Dermis blood vessel endothelial cell (primary cell): ENCODE results near the gene ZFAND4. TPM values are rescaled to one million over a fixed set of nuclear protein-coding genes. Genes with fewer than 3 reads are reported as not detected.
"Not testable (repeated sequence)": the region's sequence is repeated elsewhere in the genome, so short reads cannot be mapped to it uniquely, and the experiment has no call there.

Source experiments
- DNase-seq: peaks from one replicate; pipeline ENCODE4 v3.0.0; 2010
- total RNA-seq: library from RNA; depleted of rRNA; stranded (reverse); fragments of >200 nt; gene quantifications from 2 replicates; pipeline ENCODE4 v1.2.3, GENCODE V29; 2014

ZFAND4 gene
- 6.0 and 9.5 TPM in 2 replicates for total RNA-seq

DNA sequence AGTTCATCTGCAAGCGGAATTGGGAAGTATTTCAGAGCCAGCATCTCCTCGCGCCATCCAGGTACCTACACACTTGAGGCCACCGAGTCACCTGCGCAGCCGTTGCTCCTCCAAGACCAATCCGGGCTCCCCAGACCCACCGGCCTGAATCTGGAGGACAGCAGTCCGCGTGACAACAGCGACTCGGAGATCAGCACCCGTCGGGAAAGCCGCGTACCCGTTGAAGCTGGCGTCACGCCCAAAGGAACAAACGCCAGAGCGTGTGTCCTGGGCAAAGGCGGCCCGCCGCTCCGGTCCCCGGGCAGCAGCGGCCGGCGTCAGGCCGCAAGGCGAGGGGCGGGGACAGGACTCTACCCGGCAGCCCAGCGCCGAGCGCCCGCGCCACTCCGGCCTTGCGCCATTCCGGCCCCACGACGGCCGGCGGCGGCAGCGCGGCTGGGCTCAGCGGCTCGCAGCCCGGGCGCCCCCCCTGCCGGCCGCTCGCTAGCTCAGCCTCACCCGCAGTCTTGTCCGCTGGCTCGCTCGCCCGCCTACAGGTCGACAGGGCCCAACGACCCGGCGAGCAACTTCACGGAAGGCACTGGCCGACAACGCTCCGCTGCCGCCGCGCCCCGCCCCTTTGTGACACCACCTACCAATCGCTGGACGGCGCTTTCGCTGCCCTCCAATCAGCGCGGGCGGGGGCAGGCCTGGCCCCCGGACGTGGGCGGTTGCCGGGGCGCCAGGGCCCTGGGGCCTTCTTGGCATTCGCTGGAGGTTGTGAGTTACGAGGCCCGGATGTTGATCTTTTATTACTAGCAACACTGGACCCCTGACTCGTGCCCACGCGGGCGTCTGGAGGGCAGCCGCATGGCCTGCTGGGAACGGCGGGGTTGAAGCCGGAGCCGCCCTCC, at the start of gene ZFAND4:
Gene ZFAND4 (minus strand): TSS at position 592 of the 893 bp plus-strand sequence. CDS start 9,047 bp downstream, outside the sequence.
- DNase-seq: peak; percentile 98

DNA sequence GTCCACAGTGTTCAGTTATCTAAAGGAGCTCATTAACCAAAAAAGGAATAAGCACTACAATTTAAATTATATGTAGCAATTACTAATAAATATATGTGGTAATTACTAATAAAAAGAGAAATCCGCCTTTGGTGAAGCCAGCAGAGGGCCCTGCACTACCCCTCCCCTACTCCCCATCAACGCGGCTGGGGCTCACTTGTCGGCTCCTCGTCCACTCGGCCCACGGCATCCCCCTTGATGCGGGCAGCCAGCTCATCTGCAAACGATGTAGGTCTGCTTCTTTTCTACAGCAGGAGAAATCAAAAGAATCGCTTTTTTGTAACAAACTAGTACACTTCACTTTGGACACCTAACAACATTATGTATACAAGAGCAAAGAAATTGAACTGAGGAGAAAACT, 48.9 kb upstream of the ZFAND4 start:
- not testable (repeated sequence) for DNase-seq

DNA sequence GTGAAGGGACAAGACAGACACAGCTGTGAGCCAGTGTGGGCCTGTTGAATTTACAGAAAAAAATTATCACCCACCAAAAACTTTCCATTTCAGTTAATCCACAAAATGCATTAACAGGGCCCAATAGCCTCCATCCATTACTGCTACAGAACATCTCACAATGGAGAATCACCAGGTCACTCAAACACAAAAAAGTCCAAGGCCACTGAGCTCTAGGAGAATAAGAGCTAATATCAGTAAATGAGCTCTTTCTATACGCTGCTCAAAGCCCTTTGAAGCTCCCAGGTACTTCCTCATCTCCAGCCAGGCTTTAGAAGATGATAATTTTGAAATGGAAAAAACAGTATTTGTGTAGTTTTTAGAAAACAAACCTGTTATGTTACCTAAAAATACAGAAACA, 45.1 kb upstream of the ZFAND4 start:
- not testable (repeated sequence) for DNase-seq

DNA sequence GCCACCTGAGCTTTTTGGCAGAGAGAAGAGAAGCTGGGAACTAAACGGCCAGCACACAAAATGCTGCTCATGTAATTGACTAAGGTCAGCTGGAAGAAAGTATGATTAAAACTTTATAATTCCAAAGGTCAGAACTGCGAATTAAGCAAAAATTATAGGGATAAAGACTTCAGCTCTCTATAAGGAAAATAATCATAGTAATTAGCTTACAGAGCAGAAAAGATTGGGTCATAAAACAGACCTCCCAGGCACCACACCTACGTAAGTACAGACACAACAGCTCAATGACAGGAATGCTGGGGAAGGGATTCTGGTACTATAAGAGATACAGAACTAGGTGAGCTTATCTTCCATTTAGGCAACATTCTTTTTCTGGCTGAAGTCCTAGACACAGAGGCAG, 44.5 kb upstream of the ZFAND4 start:
- not testable (repeated sequence) for DNase-seq

DNA sequence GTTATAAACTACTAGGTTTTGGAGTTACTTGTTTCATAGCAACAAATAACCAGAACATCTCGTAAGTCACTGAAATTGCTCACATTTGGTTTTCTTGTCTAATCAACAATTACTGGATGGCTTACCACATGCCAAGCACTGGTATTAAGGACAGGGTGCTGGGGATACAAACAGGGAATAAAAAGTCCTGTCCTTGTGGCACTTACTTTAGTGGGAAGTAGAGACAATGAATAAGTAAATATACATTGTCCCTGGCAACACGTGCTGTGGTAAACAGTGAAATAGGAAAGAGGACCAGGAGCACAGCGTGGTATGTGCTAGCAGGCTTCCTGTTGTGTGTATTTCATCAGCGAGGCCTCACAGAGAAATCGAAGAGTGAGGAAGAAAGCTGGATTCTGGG, 38.7 kb upstream of the ZFAND4 start:
- peak; percentile 10 for DNase-seq

DNA sequence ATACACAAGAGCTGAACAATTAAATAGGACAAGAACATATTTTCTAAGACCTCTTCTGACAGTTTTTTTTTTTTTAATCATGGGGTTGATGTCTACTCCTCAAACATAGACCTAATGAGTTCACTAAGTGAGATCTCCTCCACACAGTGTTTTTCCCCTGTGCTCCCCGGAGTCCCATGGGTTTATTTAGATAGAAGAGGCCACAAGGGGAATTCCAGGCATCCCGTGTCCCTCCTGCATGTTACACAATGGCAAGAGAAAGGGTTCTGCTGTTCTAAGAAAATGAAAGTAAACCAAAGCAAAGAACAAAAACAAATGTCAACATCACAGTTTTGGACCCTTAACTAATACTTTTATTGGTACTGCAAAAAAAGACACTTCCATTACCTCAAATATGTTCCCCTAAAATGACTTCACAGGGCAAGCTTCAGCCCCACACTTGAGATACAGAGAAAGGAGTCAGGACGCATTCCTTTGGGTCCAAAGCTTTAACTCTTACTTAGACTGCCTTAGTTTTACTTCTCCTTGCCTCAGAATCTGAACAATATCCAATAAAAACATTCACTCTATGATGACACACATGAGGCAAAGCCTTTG, 37.7 kb upstream of the ZFAND4 start:
- DNase-seq: not testable (repeated sequence)

DNA sequence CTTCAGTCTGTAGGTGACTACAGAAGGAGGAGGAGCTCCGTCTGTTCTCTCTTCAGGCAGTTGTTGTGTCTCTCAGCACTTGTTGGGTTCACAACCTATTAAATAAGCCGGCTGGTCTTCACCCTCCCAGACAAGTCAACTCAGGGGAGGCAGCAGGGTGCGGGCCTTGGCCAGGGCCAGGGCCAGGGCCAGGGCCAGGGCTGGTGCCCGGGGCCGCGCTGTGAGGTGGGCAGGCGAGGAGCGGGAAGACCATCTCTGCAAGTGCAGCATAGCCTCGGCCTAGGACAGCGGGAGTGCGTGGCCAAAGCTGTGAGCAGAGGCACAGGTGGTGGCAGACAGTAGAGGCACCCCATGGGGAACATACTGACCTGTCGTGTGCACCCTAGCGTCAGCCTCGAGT, 5.9 kb upstream of the ZFAND4 start:
- DNase-seq: not testable (repeated sequence)

DNA sequence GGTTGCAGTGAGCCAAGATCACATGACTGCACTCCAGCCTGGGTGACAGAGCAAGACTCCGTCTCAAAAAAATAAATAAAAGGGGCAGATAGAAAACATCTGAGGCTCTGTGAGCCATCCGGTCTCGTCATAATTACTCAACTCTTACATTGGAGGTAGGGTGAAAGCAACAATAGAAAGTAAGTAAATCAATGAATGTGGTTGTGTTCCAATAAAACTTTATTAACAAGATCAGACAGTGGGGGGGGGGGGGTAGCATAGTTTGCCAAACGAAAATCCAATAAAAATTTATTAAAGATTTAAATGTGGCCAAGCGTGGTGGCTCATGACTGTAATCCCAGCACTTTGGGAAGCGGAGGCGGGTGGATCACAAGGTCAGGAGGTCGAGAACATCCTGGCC, 2.8 kb upstream of the ZFAND4 start:
- DNase-seq: no peak

DNA sequence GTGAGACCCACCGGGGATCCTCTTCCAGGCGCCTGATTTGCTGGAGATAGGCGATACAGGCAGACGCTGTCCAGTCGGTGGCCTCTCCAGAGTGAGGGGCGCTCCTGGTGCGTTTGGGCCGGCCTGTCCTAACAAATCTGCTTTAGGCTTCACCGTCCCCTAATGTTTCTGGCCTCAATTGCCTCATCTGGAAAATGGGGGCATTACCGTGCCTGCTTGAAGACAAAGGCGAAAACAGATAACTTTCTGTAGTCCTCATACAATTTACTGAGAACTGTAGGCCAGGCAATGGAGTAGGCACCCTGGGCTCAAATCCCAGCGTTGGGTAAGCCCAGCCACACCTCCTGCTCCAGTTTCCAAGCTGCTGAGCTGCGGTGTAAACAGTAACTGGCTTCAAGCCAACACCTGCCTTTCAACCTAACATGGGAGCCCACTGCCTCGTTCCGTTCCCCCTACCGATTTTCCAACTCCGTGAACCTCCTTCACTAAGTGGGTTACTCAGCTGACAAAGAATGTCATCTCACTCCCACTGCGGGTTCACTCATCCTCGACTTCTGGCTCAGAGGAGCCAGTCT, 589 bp upstream of the ZFAND4 start:
- DNase-seq: no peak

DNA sequence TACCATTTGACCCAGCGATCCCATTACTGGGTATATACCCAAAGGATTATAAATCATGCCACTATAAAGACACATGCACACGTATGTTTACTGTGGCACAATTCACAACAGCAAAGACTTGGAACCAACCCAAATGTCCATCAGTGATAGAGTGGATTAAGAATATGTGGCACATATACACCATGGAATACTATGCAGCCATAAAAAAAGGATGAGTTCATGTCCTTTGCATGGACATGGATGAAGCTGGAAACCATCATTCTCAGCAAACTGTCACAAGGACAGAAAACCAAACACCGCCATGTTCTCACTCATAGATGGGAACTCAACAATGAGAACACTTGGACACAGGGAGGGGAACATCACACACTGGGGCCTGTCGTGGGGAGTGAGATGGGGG, 1.3 kb downstream of the ZFAND4 start:
- DNase-seq: not testable (repeated sequence)

DNA sequence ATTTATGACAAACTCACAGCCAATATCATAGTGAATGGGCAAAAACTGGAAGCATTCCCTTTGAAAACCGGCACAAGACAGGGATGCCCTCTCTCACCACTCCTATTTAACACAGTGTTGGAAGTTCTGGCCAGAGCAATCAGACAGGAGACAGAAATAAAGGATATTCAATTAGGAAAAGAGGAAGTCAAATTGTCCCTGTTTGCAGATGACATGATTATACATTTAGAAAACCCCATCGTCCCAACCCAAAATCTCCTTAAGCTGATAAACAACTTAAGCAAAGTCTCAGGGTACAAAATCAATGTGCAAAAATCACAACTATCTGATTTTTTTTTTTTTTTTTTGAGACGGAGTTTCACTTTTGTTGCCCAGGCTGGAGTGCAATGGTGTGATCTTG, 2.7 kb downstream of the ZFAND4 start:
- not testable (repeated sequence) for DNase-seq

DNA sequence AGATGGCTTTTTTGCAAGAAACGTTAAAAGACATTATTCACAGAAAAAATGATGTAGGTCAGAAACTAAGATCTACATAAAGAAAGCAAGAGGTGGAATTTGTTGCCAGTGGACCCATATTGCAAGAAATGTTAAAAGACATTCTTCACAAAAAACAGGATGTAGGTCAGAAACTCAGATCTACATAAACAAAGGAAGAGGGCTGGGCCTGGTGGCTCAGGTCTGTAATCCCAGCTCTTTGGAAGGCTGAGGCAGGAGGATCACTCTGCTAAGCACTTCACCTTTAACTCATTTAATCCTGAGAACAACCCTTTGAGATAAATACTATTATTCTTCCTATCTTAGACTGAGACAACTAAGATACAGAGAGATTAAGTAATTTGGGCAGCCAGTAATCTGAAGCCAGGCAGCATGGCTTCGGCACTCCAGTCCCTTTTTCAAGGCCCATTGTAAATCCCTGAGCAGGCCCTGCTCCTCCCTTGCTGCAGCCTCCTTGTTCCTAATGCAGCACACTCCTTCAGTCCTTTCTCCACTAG, 11.6 kb downstream of the ZFAND4 start:
- peak; percentile 25 for DNase-seq

DNA sequence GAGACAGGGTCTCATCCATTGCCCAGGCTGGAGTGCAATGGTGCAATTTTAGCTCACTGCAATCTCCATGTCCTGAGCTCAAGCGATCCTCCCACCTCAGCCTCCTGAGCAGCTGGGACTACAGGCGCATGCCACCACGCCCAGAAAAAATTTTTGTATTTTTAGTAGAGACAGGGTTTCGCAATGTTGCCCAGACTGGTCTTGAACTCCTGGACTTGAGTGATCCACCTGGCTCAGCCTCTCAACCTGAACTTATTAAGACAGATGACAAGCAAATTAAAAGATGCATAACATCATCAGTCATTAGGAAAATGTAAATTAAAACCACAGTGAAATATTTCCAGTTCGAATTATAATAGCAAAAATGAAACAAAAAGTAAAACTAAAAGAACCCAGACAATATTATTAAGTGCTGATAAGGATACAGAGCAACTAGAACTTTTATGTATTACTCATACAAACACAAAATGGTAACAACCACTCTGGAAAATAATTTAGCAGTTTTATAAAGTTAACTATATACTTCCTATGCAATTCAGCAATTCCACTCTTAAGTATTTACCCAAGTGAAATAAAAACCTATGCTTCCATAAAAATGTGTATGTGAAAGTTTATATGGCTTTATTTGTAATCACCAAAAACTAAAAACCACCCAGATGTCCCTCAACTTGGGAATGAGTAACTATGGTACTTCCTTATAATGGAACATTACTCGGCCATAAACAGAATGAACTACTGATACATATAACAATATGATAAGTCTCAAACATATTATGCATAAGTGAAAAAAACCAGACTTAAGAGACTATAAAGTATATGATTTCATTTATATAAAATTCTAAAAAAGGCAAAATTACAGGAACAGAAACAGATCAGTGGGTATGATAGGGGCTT, 15.3 kb downstream of the ZFAND4 start:
- no peak for DNase-seq

DNA sequence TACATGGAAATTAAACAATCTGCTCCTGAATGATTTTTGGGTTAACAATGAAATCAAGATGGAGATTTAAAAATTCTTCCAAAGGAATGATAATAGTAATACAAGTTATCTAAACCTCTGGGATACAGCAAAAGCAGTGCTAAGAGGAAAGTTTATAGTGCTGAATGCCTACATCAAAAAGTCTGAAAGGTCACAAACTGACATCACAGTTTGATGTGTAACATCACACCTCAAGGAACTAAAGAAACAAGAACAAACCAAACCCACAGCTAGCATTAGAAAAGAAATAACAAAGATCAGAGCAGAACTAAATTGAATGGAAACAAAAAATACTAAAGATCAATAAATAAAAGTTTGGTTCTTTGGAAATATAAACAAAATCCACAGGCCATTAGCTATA, 17.4 kb downstream of the ZFAND4 start:
- no peak for DNase-seq

DNA sequence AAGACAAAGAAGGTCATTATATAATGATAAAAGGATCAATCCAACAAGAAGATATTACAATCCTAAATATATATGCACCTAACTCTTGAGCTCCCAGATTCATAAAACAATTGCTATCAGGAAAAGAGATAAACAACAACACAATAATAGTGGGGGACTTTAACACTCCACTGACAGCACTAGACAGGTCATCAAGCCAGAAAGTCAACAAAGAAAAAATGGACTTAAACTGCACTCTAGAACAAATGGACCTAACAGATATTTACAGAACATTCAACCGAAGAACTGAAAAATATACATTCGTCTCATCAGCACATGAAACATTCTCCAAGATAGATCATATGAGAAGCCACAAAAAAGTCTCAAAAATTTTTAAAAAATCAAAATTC, 17.8 kb downstream of the ZFAND4 start:
- not testable (repeated sequence) for DNase-seq

DNA sequence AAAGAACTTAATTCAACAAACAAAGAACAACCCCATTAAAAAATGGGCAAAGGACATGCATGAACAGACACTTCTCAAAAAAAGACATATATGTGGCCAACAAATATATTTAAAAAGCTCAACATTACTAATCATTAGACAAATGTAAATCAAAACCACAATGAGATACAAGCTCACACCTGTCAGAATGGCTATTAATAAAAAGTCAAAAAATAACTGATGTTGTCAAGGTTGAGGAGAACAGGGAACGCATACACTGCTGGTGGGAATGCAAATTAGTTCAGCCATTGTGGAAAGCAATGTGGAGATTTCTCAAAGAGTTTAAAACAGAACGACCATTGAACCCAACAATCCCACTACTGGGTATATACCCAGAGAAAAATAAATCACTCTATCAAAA, 19.1 kb downstream of the ZFAND4 start:
- no peak for DNase-seq

DNA sequence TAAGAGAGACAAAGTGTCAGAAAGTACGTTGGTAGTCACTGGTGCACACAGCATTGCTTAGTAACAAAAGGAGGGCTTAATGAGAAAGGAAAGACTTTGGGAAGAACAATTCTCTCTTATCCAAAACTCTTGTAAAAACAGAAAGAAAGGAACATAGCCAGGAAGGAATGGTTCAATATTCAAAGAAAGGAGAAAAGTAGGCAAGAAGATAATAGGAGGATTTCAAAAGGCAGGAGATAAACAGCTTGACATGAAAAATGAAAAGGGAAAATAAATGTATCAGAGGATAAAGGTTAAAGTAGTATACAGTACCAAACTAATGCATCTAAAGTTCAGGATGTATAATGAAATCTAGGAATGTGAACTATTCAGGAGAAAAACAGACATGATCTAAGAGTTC, 20.1 kb downstream of the ZFAND4 start:
- DNase-seq: no peak

DNA sequence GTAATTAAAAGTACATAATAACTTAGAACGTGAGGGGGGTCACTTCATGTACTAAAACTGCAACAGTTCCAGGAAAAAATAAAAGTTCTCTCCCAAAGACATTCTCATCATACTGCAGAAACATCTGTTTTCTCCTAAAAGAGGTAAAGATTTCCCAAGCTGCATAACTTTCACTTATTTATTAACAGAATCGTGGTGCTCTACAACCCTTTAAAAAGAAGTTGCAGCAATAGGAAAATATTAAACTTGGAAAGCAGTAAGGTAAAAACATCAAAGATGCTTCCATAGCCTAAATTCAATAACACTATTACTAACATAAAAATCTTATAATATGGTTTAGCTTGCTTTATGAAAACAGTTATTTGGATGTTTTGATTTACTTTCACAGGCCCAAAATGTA, 23.3 kb downstream of the ZFAND4 start:
- no peak for DNase-seq

DNA sequence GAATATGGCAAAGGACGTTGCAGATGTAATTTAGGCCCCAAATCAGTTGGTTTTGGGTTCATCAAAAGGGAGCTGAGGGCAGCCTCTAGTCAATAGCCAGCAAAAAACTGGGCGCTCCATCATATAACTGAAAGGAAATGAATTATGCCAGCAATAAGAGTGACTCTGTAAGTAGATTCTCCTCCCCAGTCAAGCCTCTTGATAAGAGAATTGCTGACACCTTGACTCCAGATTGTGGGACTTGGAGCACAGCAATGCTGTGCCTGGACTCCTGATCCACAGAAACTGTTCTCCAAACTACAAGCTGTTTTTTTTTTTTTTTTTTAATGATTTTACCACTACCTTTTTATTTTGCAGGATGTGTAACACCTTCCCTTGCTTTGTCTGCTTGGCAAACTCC, 25.5 kb downstream of the ZFAND4 start:
- DNase-seq: no peak

DNA sequence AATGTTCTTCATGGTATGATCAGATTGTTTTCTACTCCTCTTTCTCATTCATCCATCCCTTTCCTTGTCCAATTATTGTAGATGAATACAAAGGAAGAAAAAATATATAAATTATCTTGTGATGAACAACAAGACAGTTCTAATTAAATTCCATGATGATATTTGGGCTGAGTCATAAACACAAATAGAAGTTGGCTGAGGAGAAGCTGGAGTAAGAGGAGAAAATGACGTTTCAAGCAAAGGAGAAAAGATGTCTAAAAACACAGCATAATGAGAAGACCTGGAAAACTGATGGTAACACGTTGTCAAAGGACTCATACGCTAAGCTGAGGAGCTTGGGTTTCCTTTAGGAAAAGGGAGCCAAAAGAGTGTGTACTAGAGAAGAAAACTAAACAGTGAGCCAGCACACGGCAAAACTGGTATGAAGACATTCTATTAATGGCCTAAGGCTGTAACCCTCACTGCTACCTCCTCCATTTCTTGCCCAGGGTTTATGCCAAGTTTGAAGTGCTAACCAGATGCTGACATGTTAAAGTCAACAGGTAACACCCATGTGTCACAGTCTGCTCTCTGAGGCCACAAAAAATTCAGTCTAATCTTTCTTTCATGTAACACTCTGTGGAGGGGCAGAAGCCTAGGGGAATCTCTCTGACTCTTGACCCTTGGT, 26.1 kb downstream of the ZFAND4 start:
- DNase-seq: no peak

DNA sequence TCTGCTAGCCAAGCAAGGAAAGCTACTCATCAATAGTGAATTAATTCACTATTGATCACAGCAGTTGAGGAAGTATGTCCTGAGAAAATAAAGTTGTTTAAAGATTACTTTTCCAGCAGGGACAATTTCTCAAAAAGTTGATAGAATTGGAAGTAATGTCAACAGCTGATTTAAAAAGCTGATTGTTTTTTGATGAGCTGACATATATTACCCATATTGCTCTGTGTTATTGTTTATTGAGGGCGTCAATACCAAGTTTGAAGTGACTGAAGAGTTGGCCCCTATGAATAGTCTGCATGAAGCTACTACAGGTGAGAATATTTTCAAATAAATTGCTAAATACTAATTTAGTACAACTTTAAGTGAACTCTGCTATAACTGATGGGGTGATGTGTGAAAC, 28.0 kb downstream of the ZFAND4 start:
- DNase-seq: no peak

DNA sequence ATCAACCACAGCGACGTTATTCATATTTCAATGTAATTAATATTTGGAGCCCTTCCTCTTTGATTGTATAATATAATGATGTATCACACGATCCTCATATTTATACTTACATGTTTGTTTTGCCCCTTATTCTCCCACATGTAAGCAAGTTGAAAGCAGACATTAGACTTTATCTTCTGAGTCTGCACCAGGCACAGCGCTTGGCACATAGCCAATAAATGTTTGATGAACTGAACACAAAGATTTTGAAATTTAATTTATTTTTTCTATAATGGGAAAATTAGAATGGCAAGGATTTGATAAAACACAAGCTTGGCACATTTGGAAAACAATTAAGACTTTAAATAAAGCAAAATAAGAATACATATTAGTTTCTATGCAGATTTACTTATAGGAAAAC, 31.6 kb downstream of the ZFAND4 start:
- no peak for DNase-seq
